Activated T-helper 1 cell treated with Interleukin-2 at 50 U/mL for 16 hours (primary cell): ENCODE results near the gene CNPY2.
"Not testable (repeated sequence)": the region's sequence is repeated elsewhere in the genome, so short reads cannot be mapped to it uniquely, and the experiment has no call there.

Source experiments
- DNase-seq: peaks from one replicate; pipeline ENCODE4 v3.0.0-alpha.2; 2020; ENCODE audit warnings: low read depth

The CNPY2 gene

GRCh38 chr12:56315622-56316473, at the start of gene CNPY2:
TSS of gene CNPY2 (minus strand) at chr12:56315988. CDS start at chr12:56315217, 771 bp downstream.
- peak; percentile 82 for DNase-seq

- DNase-seq = no peak
Measured at GRCh38 chr12:56362130-56363059, 46.6 kb upstream of the CNPY2 start, which contains the start of gene APOF. TSS of gene APOF (minus strand) at chr12:56362857. CDS start at chr12:56362745, 112 bp downstream.

- no peak for DNase-seq
Measured at GRCh38 chr12:56361487-56362129, 45.8 kb upstream of the CNPY2 start.

GRCh38 chr12:56359851-56360767, 44.3 kb upstream of the CNPY2 start, which contains the start of gene STAT2:
TSS of gene STAT2 (minus strand) at chr12:56360107. CDS start at chr12:56356571, 3,536 bp downstream.
- DNase-seq = peak; percentile 99

- DNase-seq = no peak
Measured at GRCh38 chr12:56358836-56359532, 43.2 kb upstream of the CNPY2 start.

GRCh38 chr12:56351325-56351724, 35.5 kb upstream of the CNPY2 start:
- no peak for DNase-seq

GRCh38 chr12:56350662-56351061, 34.9 kb upstream of the CNPY2 start:
- DNase-seq = no peak

- DNase-seq = no peak
Measured at GRCh38 chr12:56348776-56349175, 33.0 kb upstream of the CNPY2 start.

GRCh38 chr12:56347255-56347654, 31.5 kb upstream of the CNPY2 start:
- not testable (repeated sequence) for DNase-seq

GRCh38 chr12:56346675-56347074, 30.9 kb upstream of the CNPY2 start:
- DNase-seq = no peak

- DNase-seq = not testable (repeated sequence)
Measured at GRCh38 chr12:56342290-56342689, 26.5 kb upstream of the CNPY2 start.

- DNase-seq = no peak
Measured at GRCh38 chr12:56341616-56342015, 25.8 kb upstream of the CNPY2 start.

GRCh38 chr12:56339158-56339422, 23.3 kb upstream of the CNPY2 start:
- DNase-seq = no peak

- DNase-seq = peak; percentile 73
Measured at GRCh38 chr12:56338308-56339157, 22.7 kb upstream of the CNPY2 start, which contains the start of gene IL23A. TSS of gene IL23A (plus strand) at chr12:56338884. CDS start at chr12:56339045, 161 bp downstream.

- DNase-seq = no peak
Measured at GRCh38 chr12:56337753-56338251, 22.0 kb upstream of the CNPY2 start.

GRCh38 chr12:56336361-56337167, 20.8 kb upstream of the CNPY2 start:
- no peak for DNase-seq

GRCh38 chr12:56335527-56335926, 19.7 kb upstream of the CNPY2 start:
- not testable (repeated sequence) for DNase-seq

- no peak for DNase-seq
Measured at GRCh38 chr12:56334490-56334793, 18.7 kb upstream of the CNPY2 start.
